OCI-LY3 (cell line): ENCODE results near the gene MRPS23.

Experiments used
- EZH2phosphoT487 ChIP-seq: fragments of 200-600 bp; shearing (Covaris generic); IDR thresholded peaks from 2 replicates; pipeline ENCODE4 v1.6.1; 2018; ENCODE audit warnings: antibody characterized with exemption, mixed run types, low read depth
- TF ChIP-seq, protein P1 (sequence below): fragments of 200-600, 300-600 bp; sonication (generic); IDR thresholded peaks from 2 replicates; pipeline ENCODE4 v1.5.1; 2014; ENCODE audit warnings: antibody characterized with exemption, low read length, low read depth

DNA sequence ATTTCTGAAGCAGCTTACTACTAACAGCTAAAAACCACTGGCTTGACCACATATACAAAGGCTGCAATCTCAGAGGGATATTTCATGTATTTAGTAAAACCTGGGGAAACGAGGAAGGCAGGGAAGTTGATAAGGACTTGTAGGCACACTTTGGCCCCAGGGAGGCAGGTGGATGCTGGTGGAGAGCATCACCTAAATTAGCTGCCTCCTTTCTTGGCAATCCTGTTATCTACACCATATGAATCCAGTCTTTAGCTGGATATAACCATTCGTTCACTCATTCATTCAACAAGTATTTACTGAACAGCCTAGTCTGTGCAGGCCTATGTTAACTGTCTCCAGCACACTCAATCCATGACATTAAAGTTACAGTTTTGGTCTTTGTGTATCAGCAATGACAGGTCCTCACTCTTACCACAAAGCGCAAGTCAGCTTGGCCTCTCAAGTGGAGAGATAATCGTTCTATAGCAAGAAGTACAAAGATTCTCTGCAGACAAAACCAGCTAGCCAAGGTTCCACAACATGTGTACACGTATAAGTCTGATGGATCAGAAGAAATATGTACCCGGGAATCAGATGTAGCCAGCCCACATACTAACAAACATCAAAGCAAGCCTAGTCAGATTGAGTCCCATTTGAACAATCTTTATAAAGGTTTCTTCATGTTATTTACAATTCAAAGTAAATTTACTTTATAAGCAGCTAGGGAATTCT, 10.8 kb downstream of the MRPS23 start:
- TF ChIP-seq, protein P1, sequence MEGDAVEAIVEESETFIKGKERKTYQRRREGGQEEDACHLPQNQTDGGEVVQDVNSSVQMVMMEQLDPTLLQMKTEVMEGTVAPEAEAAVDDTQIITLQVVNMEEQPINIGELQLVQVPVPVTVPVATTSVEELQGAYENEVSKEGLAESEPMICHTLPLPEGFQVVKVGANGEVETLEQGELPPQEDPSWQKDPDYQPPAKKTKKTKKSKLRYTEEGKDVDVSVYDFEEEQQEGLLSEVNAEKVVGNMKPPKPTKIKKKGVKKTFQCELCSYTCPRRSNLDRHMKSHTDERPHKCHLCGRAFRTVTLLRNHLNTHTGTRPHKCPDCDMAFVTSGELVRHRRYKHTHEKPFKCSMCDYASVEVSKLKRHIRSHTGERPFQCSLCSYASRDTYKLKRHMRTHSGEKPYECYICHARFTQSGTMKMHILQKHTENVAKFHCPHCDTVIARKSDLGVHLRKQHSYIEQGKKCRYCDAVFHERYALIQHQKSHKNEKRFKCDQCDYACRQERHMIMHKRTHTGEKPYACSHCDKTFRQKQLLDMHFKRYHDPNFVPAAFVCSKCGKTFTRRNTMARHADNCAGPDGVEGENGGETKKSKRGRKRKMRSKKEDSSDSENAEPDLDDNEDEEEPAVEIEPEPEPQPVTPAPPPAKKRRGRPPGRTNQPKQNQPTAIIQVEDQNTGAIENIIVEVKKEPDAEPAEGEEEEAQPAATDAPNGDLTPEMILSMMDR: no peak
- no peak for TF ChIP-seq EZH2phosphoT487
